MM.1S (cell line): ENCODE results near the gene DACH2.

Source experiments
- DNase-seq: peaks from one replicate; pipeline ENCODE4 v3.0.0-alpha.2; 2015
- H2AFZ ChIP-seq: fragments of 300-600 bp; sonication (generic); 2 replicates; pipeline ENCODE4 v1.6.0; 2016; ENCODE audit warnings: antibody characterized with exemption, low read length
- H3F3A ChIP-seq: fragments of 300-600 bp; sonication (generic); 2 replicates; pipeline ENCODE4 v1.6.1; 2016; ENCODE audit warnings: mild to moderate bottlenecking, antibody characterized with exemption, low read length, moderate library complexity, mixed read lengths; ENCODE audit not compliant: insufficient read depth
- H3K27ac ChIP-seq: fragments of 300-600 bp; sonication (generic); 2 replicates; pipeline ENCODE4 v1.5.1; 2016; ENCODE audit warnings: mild to moderate bottlenecking, low read length
- H3K27me3 ChIP-seq: fragments of 300-600 bp; sonication (generic); replicated peaks from 2 replicates; pipeline ENCODE4 v1.6.0; 2016; ENCODE audit warnings: low read length; ENCODE audit not compliant: insufficient read depth
- H3K36me3 ChIP-seq: fragments of 300-600 bp; sonication (generic); replicated peaks from 2 replicates; pipeline ENCODE4 v1.6.1; 2016; ENCODE audit warnings: mild to moderate bottlenecking, low read length, mixed read lengths; ENCODE audit not compliant: insufficient read depth
- H3K4me1 ChIP-seq: fragments of 300-600 bp; sonication (generic); 2 replicates; pipeline ENCODE4 v1.6.1; 2016; ENCODE audit warnings: low read length, mixed read lengths
- H3K4me2 ChIP-seq: fragments of 300-600 bp; sonication (generic); 2 replicates; pipeline ENCODE4 v1.6.0; 2016; ENCODE audit warnings: low read depth, low read length
- H3K4me3 ChIP-seq: fragments of 300-600 bp; sonication (generic); 2 replicates; pipeline ENCODE4 v1.5.1; 2016; ENCODE audit warnings: low read length, mixed read lengths
- H3K79me2 ChIP-seq: fragments of 300-600 bp; sonication (generic); 2 replicates; pipeline ENCODE4 v1.6.1; 2016; ENCODE audit warnings: mixed run types, low read length, mixed read lengths
- H3K9ac ChIP-seq: fragments of 300-600 bp; sonication (generic); 2 replicates; pipeline ENCODE4 v1.6.1; 2016; ENCODE audit warnings: low read length, mixed read lengths
- H3K9me2 ChIP-seq: fragments of 300-600 bp; sonication (generic); replicated peaks from 2 replicates; pipeline ENCODE4 v1.6.1; 2016; ENCODE audit warnings: mild to moderate bottlenecking, low read length, mixed read lengths; ENCODE audit not compliant: insufficient read depth
- H3K9me3 ChIP-seq: fragments of 300-600 bp; sonication (generic); replicated peaks from 2 replicates; pipeline ENCODE4 v1.6.1; 2016; ENCODE audit warnings: mild to moderate bottlenecking, low read length, mixed read lengths; ENCODE audit not compliant: insufficient read depth
- H4K20me1 ChIP-seq: fragments of 300-600 bp; sonication (generic); 2 replicates; pipeline ENCODE4 v1.6.1; 2016; ENCODE audit warnings: mild to moderate bottlenecking, low read length, moderate library complexity, mixed read lengths; ENCODE audit not compliant: insufficient read depth
- EZH2 ChIP-seq: fragments of 300-600 bp; sonication (generic); optimal IDR thresholded peaks from 2 replicates; pipeline ENCODE3; 2017; ENCODE audit warnings: low read depth, mild to moderate bottlenecking, antibody characterized with exemption, low read length, mixed read lengths
- EZH2phosphoT487 ChIP-seq: fragments of 300-600 bp; sonication (generic); IDR thresholded peaks from 2 replicates; pipeline ENCODE4 v1.6.1; 2018; ENCODE audit warnings: antibody characterized with exemption, low read length
- TF ChIP-seq, protein P1 (sequence below): fragments of 300-600 bp; sonication (generic); IDR thresholded peaks from 2 replicates; pipeline ENCODE4 v1.5.1; 2016; ENCODE audit warnings: antibody characterized with exemption, low read length, mixed read lengths

Gene DACH2

GRCh38 chrX:86579777-86580176 is 431.5 kb downstream of the DACH2 start:
- no peaks in the 10 kb centered on the region for H3K4me1 ChIP-seq
- no peak overlapping the region for H3K4me2 ChIP-seq
- H3K9me2 ChIP-seq: no peaks in the 10 kb centered on the region
- no peaks in the 10 kb centered on the region for H3K36me3 ChIP-seq
- no peaks in the 10 kb centered on the region for H3K9me3 ChIP-seq
- H3K27ac ChIP-seq: no peak overlapping the region
- no peaks in the 10 kb centered on the region for H4K20me1 ChIP-seq
- H3K9ac ChIP-seq: no peak overlapping the region
- TF ChIP-seq, protein P1, sequence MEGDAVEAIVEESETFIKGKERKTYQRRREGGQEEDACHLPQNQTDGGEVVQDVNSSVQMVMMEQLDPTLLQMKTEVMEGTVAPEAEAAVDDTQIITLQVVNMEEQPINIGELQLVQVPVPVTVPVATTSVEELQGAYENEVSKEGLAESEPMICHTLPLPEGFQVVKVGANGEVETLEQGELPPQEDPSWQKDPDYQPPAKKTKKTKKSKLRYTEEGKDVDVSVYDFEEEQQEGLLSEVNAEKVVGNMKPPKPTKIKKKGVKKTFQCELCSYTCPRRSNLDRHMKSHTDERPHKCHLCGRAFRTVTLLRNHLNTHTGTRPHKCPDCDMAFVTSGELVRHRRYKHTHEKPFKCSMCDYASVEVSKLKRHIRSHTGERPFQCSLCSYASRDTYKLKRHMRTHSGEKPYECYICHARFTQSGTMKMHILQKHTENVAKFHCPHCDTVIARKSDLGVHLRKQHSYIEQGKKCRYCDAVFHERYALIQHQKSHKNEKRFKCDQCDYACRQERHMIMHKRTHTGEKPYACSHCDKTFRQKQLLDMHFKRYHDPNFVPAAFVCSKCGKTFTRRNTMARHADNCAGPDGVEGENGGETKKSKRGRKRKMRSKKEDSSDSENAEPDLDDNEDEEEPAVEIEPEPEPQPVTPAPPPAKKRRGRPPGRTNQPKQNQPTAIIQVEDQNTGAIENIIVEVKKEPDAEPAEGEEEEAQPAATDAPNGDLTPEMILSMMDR: no peak
- TF ChIP-seq EZH2phosphoT487: no peak
- TF ChIP-seq EZH2: no peak
- no peaks in the 10 kb centered on the region for H3K27me3 ChIP-seq
- no peak for DNase-seq
- no peak overlapping the region for H2AFZ ChIP-seq
- H3F3A ChIP-seq: no peaks in the 10 kb centered on the region
- no peak overlapping the region for H3K4me3 ChIP-seq
- H3K79me2 ChIP-seq: no peaks in the 10 kb centered on the region

DNA sequence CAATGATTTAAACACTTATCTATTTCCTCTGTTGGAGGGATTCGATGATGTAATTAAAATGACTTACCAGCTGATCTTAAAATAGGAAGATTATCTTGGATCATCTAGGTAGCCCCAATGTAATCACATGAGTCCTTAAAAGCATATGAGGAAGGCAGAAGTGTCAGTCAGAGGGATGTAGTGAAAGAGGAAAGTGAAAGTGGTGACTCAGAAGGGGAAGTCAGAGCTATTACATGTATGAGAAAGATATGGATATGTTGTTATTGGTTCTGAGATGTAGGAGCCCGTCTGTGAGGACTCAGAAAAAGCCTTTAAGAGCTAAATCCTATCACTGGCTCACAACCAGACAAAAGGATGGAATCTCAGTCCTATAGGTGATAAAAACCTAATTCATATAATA is 456.4 kb downstream of the DACH2 start:
- no peak overlapping the region for H3K4me2 ChIP-seq
- peak; percentile 18 for DNase-seq

GRCh38 chrX:86696951-86697350 is 548.7 kb downstream of the DACH2 start:
- no peaks in the 10 kb centered on the region for H3K4me1 ChIP-seq
- H3K27me3 ChIP-seq: no peaks in the 10 kb centered on the region
- DNase-seq: no peak
- H2AFZ ChIP-seq: no peak overlapping the region
- no peak overlapping the region for H3K4me2 ChIP-seq
- H3K9me2 ChIP-seq: no peaks in the 10 kb centered on the region
- no peak for TF ChIP-seq EZH2phosphoT487
- TF ChIP-seq, protein P1: no peak
- H3F3A ChIP-seq: no peaks in the 10 kb centered on the region
- H3K9me3 ChIP-seq: no peaks in the 10 kb centered on the region
- no peaks in the 10 kb centered on the region for H4K20me1 ChIP-seq
- no peaks in the 10 kb centered on the region for H3K79me2 ChIP-seq
- no peak overlapping the region for H3K9ac ChIP-seq
- no peaks in the 10 kb centered on the region for H3K36me3 ChIP-seq
- no peak overlapping the region for H3K4me3 ChIP-seq
- no peak overlapping the region for H3K27ac ChIP-seq

More for the DNA sequence above, 456.4 kb downstream of the DACH2 start:
- Histone ChIP-seq H3K9me2 (no peaks in the 10 kb centered on the region), H3K36me3 (no peaks in the 10 kb centered on the region), H3K79me2 (no peaks in the 10 kb centered on the region), H3K4me3 (no peak overlapping the region), H3K4me1 (no peaks in the 10 kb centered on the region), H3F3A (no peaks in the 10 kb centered on the region), H4K20me1 (no peaks in the 10 kb centered on the region), H3K9ac (no peak overlapping the region), H3K27me3 (no peaks in the 10 kb centered on the region), H3K9me3 (no peaks in the 10 kb centered on the region), H3K27ac (no peak overlapping the region), H2AFZ (no peak overlapping the region)
- TF ChIP-seq EZH2: no peak
- no peak for TF ChIP-seq EZH2phosphoT487
- TF ChIP-seq, protein P1: no peak
